SKM-1 (cell line): ENCODE measurements around the gene PYURF.

Source experiments
- DNase-seq: peaks from one replicate; lab custom pipeline; 2025; ENCODE audit not compliant: unreplicated experiment; lab: John Stamatoyannopoulos, UW

The PYURF gene

DNA sequence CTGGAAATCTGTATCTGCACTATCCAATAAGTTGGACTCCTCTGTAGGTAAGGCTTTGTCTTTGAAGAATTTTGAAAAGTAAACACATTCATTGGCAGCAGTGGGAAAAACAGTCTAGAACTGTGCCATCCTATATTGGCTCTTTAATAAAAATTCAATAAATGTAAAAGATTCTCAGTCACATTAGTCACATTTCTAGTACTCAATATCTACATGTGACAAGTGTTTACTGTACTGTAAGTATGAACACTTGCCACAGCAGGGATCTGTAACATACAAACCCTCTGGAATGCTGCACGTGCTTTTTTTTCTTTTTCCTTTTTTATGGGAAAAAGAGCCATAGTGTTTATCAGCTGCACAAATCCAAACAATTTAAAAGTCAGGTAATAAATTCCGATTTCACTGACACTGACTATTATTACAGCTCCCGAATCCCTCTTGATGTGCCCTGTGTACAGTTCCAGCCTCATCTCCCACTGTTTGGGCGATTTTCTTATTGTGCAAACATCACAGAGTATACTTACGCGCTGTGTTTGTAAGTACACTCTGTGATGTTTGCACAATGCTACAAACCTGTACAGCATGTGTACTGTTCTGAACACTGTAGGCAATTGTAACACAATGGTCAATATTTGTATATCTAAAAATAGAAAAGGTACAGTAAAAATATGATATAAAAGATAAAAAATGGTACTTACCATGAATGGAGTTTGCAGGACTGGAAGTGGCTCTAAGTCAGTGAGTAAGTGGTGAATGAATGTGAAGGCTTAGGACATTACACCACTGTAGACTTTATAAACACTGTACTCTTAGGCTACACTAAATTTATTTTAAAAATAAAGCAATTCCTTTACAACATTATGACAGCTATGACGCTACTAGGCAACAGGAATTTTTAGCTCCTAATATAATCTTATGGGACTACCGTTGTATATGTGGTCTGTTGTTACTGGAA is 8.7 kb downstream of the PYURF start:
- DNase-seq, result no peak

DNA sequence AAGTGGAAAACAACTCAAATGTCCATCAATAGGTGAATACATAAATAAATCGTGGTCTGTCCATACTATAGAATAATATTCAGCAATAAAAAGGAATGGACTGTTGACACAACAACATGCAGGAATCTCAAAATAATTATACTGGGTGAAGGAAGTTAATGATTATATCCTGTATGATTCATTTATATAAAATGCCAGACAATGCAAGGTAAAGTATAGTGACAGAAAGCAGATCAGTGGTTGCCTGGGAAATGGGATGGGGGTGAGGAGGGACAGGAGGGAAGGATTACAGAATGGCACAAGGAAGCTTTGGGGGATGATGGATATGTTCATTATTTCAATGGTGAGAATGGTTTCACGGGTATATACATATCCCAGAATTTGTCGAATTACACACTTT is 12.3 kb downstream of the PYURF start:
- no peak for DNase-seq

DNA sequence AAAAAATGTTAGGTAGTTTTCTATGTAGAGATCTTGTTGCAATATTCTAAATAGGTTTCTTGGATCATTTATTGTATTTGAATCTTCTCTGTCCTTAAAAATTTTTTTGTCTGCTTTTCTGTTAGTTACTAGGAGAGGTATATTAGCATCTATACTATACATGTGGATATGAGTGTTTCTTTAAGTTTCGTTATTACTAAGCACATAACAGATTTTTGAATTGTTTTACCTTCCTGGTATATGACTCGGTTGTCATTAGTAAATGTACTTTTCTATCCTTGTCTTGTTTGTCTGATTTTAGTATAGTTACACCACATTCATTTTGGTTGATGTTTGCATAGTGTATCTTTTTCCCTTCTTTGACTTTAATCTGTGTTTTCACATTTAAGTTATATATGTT is 20.2 kb downstream of the PYURF start:
- no peak for DNase-seq

- DNase-seq, result no peak
Measured at GRCh38 chr4:88497859-88498409, 25.6 kb downstream of the PYURF start.

- DNase-seq, result no peak
Measured at GRCh38 chr4:88489100-88489761, 34.3 kb downstream of the PYURF start.

DNA sequence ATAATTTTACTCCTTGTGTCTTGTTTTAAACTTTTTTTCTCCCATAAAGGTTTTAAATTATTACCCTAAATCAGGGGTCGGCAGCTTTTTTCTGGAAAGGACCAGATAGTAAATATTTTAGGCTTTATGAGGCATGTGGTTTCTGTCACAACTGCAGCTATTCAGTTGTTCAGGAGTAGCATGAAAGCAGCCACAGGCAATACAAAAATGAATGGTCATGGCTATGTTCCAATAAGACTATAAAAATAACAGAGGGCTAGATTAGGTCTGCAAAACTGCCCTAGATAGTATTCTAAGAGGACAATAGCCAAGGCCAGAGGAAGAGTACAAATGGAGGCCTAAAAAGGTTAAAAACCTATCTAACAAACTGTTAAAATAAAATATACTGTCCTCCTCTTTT is 42.0 kb downstream of the PYURF start:
- no peak for DNase-seq

- DNase-seq, result no peak
Measured at GRCh38 chr4:88478247-88478646, 45.3 kb downstream of the PYURF start.

DNA sequence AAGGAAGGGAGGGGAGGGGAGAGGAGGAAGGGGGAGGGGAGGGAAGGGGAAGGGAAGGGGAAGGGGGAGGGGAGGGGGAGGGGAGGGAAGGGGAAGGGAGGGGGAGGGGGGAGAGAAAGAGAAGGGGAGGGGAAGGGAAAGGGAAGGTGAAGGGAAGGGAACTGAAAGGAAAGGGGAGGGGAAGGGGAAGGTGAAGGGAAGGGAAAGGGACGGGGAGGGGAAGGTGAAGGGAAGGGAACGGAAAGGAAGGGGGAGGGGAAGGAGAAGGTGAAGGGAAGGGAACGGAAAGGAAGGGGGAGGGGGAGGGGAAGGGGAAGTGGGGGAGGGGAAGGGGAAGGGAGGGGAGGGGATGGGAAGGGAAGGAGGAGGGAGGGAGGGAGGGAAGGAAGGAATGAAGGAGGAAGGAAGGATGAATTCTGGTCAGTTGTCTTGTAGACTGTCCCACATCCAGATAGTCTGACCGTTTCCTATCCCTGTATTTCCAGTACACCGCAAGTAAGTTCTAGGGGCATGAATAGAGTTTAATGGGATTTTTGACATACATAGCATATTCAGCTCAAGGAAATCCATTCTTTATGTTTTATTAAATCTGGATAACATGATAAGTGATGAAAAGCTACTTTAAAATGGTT is 46.2 kb downstream of the PYURF start:
- DNase-seq, result no peak
